Midbrain (tissue), 1 donor: ENCODE results near the gene DIP2C.

Experiments used
- DNase-seq: peaks from one replicate; lab custom pipeline; 2025; lab: John Stamatoyannopoulos, UW

DIP2C gene

DNA sequence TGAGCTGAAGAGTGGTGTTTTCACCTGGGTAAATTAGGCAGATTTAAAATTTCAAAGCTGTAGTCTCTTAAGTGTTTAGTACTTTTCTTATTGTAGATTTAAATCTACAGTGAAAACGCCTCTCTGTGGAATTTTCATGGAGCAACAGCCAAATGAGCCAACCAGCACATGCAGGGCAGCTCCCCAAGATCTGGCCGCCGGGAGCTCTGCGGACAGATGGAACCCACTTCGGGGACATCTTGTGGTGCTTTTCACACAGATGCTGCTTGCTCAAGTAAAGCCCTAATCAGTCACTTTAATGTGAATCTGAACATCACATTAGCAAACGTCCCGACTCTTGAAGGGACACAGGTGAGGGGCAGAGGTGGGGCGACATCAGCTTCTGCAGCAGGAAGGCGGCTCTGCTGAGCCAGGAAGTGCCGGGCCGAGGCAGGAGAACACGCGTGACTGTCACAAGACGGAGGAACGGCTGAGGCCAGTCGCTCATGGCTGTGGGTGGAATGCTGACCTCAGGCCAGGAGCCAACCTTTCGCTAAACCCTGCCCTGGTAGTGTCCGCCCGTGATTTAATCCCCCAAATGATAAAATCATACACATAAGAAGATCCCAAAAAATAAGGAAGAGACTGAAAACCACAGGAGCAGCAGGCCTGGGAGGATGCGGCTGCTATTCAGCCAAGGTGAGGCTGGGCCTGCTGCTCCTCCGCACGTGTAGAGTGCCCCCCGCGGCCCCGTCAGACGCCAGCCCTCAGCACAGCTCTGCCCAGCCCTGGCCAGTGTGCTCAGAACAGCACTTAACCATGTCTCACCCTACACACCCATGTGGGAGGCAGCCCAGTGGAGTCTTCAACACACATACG is 297.4 kb downstream of the DIP2C start:
- no peak for DNase-seq

DNA sequence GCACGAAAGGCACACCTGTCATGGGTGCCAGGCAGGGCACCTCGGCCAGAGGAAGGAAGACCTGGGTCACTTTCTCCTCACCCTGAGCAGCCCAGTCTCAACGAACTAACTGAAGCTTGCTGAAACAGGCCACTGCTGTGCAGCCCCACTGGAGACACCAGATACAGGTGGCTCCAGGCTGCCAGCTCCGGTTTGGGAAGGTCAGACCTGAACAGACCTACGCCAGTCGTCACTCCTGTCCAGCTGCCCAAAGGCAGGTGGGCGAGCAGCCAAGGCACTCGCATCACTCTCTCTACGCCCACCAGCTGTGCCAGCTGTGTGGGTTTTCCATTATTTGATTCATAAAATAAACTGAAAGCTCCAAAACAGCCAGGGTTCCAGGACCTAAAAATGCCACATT is 298.2 kb downstream of the DIP2C start:
- DNase-seq: no peak

DNA sequence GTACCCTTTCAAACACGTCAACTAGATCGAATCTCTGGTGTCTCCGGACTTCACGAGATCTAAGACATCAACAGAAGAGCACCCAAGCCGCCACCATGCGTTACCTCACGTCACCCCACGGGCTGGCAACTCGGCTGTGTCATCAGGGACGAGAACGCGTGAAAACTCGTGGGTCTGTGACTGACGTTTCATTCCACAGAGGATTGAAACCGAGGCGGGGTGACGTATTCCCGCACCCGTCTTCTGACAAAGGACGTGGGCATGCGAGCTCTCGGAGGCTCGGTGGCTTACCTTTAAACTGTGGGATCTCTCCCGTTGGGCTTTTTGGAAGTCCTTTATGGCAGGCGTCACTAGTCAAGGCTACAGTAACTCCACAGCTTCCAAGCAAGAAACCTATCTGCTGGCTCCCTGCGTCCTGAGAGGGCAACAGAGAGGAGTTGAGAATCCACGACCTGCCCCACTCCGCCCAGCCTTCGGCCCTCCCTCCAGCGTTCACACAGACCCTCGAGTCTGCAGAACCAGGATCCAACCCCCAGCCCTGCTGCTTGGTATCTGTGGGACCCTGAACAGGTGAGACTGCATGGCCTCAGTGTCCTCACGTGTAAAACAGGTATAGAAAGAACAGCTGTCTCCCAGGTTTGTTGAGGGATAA is 298.9 kb downstream of the DIP2C start:
- no peak for DNase-seq

DNA sequence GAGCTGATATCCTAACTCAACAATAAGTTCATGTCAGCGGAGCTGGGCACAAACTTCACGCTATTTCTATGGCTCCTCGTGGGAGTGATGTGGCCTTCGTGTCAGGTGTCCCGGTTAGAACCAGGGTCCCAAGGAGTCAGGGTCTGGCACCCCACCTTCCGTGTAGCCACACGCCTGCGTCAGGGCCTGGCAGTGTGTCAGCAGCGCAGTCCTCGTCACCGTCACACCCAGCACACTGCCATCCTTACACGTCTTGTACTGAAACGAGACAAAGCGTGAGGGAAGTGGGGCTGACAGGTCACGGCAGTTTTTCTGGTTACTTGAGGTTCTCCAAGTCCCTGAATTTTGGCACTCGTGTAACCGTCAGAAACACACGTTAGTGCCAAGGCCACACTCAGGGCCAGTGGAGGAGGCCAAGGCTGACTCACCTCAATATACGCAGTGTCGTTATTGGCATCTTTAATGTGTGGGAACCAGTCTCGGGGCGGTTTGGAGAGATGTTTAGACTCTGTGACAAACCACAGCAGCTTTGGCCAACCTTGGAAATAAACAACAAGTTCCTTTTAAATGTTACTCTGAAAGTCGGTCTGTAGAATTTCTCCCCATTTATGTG is 299.5 kb downstream of the DIP2C start:
- DNase-seq: no peak

DNA sequence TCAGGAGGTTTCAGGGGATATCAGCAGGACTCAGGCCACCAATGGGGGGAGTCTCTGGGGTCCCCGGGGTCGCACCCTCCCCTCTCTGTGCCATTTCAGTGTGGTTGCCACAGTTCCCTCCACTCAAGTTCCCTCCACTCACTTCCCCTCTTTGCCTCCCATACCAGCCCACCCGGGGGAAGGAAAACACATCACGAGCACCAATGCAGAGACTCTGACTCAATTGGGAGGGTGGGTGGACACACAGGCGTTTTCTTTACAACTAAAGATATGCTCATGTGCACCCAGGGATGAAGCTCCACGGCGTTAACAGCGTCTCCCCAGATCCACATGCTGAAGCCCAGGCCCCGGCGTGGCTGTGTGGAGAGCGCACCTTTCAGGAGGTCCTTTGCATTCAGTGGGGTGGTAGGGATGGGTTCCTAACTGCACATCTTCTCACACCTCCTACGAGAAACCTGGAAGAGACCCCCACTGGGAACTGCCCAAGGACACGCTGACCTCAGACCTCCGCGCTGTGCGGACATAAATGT is 300.1 kb downstream of the DIP2C start:
- no peak for DNase-seq

DNA sequence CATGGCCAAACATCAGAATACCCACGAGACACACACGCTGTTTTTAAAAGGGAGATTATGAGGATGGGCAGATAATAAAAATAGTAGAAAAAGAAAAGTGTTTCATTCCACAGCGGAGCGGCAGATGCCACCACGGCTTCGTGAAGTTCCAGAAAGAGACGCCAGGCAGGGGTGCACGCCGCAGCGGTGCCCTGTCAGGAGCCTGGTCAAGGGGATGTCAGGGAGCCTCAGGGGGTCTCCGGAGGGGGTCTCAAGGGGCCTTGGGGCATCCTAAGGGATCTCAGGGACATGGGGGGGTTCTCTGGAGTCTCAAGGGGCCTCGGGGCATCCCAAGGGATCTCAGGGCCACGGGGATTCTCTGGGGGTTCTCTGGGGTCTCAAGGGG is 300.8 kb downstream of the DIP2C start:
- no peak for DNase-seq

DNA sequence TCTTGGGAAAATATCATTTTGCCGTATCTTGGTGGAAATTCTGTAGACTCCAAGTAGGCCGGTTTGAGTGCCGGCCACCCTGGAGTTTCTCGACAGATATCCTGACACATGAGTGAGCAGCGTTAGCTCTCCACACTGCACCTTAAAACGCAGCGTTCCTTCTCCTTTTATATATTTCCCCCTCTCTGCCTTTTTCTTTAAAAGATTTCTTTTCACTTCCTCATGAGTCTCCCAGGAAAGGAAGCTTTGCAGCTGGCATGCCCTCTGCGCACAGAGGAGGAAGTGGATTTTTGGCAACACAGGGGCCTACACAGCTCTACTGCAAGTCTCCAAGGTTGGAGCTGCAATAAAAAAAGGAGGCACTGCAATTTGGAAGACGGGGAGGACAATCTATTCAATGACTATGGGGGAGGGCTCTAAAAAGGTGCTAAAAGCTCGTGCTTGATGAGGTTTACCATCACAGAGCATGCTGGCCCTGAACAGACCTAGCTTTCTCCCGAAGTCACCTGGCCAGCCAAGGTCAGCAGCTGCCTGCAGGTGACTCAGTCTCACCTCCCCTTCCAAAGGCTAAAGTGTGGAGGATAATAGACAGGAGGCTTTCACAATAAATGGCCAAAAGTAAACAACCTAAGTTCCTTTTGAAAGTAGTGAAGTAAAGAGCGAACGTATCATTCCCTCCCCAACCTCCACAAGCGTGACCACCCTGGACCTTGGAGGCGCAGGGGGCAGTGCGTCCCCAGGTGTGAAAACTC is 301.4 kb downstream of the DIP2C start:
- peak; percentile 37 for DNase-seq

DNA sequence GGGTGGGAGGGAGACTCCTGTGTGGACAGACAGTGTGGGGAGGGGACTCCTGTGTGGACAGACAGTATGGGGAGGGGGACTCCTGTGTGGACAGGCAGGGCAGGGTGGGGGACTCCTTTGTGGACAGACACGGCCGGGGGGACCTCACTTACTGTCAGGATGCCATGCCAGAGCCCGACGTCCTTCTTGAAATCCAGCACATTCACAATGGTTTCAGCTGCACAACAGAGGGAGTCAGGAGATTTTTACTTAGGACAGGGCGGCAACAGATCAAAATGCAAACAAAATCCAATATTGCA is 301.9 kb downstream of the DIP2C start:
- DNase-seq: no peak

DNA sequence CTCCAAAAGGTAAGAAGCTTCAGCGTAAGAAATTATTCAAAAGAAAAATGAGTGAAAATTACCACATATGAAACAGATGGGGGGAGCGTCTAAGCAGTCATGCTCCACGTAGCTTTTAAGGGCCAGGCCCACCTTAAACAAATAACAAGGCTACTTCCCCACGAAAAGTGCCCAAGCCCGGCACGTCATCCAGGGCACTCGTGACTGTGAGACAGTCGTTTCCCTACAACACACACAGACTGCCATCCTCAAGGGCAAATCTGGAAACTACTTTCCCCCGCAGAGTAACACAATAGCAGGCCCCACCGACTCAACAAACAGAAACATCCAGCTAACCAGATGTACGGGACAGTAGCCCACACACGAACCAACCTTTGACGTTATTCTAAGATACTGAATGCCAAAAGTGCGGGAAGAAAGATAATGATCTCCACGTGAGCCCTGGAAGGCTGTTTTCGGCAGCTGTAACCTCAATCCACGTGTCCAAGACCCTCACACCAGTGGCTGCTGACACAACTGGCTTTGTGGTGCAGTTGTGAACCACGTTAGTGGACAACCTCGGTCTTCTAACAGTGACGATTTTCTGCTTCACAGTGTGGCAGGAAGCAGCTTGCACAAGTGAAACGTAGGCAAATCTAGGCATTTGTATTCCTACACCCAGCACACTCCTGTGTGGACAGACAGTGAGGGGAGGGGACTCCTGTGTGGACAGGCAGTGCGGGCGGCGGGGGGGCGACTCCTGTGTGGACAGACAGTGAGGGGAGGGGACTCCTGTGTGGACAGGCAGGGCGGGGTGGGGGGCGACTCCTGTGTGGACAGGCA is 302.5 kb downstream of the DIP2C start:
- DNase-seq: no peak

DNA sequence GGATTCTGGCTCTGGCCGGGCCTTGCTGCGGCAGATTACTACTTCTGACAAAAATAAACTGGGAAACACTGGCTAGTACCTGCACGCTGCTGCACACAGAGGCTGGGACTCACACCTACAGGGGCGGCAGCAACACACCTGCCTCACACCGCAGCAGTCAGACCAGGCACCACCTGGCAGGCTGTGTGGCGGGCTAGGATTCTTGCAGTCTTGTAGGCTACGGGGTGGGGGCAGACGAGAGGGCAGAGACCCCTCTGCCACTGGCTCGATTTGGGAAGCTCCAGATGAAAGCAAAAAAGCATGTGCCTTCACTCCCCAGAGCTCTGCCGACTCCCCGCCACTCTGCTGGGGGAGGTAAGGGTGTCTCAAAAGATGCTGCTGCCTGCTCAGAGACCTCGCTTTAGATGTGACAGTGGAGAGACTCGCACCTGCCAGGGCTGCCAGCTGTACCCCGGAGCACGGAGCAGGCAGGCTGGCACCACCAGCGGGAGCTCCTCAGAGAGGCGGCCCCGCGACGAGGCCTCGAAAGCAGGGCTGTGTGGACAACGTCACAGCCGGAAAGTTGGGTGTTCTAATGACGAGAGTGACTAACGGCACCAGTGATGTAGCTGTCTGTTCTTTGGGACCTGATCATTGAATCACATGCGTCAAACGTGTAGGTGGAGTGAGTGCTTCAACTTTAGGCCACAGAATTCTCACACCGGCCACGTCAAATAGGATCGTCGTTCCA is 303.7 kb downstream of the DIP2C start:
- DNase-seq: no peak

DNA sequence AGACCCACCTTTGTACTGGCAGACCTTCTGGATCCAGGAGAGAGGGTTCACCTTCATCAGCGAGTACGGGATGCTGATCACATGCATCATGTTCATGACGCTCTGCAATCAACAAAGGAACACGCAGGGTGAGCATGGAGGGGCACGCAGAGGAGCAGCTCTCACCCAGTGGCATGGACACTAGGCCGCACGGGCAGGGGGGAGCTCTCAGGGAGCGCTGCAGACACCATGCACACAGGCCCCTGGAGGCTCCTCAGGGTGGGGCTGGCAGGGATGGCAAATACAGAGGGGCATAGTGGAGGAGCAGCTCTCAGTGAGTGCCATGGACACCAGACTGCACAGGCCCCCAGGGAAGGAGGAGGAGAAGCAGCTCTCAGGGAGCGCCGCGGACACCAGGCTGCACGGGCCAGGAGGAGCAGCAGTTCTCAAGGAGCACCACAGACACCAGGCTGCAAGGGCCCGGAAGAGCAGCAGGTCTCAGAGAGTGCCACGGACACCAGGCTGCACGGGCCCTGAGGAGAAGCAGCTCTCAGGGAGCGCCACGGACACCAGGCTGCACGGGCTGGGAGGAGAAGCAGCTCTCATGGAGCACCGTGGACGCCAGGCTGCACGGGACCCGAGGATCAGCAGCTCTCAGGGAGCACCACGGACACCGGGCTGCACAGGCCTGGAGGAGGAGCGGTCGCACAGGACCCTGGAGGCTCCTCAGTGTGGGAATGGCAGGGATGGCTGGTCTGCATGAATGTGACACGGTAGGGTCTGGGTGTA is 304.7 kb downstream of the DIP2C start:
- no peak for DNase-seq

DNA sequence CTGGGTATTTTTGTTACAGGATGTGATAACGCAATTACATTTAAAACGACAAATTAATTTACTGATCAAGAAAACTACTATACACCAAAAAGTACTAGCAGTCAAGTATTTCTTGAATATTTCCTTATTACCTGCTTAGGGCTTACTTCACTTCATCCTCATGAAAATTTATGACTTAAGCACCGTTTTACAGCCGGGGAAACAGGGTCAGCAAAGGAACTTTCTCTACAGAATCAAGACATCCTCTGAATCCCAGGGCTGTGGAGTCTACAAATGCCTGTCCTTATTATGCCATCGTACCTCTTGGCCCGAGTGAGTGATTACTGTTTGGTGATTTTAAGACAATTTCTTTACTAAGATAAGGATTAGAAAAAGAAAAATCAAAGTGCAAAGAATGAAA is 305.9 kb downstream of the DIP2C start:
- no peak for DNase-seq

DNA sequence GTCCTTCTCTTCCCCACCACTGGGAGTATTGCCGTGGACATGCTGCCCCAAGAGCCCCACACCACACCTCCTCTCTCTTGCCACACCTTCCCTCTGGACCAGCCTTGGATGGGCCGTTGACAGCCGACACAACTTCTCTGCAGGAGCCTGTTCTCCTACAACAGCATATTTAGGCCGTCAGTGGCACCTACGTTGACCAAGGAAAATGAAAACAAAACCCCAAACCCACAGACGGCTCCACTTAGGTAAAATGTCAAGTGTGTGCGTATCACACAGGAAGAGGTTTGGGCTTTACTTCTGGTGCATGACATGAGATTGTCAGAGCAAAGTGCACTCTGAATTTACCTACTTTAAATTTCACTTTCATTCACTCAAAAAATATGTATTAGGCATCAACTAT is 307.7 kb downstream of the DIP2C start:
- DNase-seq: no peak

DNA sequence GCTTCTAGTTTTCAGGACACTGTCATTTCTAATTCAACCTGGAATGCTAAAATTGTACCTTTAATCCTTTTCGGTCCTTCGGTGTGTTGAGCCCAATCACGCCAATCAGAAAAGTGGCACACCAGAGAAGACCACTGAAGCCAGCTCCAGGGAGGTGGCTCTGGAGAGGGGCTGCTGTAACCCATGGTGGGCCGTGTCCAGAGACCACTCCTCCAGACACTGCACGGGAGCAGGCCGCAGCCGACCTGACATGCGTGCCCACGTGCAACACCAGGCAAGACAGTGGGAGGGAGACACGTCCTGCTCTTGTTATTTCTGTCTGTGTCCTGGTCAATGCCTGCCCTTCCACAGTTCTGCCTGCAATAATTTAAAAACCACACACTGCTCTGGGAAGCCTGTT is 308.1 kb downstream of the DIP2C start:
- no peak for DNase-seq

DNA sequence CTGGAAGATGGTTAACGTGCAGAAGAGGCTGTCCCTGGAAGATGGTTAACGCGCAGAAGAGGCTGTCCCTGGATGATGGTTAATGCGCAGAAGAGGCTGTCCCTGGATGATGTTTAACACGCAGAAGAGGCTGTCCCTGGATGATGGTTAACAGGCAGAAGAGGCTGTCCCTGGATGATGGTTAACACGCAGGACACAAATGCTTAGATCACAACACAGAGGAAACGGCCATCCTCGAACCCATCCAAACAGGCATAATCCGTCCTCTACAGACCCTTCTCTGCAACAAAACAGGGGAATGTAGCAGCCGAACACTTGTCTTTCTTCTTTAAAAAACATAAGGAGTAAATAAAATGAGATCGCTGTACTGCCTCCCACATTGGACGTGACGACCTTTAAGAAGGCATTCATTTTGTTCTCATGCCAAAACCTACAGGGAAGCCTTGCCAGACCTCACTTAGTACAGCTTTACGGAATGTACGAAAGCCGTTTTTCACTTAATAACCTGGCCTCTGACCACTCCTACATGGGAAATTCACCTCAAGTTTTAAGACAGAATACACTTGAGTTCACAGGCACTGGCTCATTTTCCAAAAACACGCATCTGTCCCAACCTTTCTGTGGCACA is 309.0 kb downstream of the DIP2C start:
- DNase-seq: no peak

DNA sequence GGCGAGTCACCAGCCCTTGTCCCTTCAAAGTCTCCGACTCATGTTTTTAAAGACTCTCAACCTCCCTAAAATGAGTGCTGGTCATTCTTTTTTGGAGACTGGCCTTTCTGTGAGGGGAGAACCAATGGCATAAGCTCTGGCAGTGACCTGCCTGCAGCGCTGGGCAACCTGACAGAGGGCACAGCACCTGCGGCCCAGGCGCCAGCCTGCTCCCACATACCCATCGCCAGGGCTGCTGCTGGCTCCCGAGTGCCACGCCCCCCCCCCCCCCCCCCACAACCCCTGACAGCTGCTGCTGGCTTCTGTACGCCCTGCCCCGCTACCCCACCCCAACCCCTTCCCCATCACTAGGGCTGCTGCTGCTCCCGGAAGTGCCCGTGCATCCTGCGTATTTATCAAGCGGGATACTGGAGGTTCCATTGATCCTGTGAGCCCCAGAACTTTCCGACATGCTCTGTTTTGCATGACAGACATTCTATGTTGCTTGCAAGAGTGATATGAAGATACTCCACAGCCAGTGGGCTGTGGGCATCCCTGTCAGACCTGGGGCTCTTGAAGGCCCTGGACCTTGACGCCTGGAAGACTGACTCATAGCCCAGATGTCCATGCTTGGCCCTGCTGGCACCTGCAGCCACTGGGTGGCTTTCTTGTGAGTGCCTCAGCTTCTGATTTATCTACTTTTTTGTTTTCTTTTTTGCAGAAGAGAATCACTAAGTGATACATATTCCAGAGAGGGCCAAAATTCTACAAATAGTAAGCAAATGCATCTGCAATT is 310.4 kb downstream of the DIP2C start:
- DNase-seq: no peak

DNA sequence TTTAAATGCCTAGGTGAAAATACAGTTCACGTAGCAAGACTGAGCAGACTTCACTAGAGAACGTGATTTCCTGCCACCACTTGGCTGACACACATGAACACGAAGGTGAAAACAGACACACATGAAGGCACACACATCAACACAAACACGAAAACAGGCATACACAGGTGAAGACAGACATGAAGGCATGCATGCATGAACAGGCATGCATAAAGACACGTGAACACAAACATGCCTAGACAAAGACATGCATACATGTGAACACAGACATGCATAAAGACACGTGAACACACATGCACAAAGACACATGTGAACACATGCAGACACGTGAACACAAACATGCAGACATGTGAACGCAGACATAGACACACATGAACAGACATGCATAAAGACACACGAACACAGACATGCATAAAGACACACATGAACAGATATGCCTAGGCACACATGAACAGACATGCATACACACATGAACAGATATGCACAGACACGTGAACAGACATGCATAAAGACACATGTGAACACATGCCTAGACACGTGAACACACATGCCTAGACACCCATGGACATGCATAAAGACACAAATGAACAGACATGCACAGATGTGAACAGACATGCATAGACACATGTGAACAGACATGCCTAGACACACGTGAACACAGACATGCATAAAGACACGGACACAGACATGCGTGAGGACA is 311.1 kb downstream of the DIP2C start:
- DNase-seq: no peak

DNA sequence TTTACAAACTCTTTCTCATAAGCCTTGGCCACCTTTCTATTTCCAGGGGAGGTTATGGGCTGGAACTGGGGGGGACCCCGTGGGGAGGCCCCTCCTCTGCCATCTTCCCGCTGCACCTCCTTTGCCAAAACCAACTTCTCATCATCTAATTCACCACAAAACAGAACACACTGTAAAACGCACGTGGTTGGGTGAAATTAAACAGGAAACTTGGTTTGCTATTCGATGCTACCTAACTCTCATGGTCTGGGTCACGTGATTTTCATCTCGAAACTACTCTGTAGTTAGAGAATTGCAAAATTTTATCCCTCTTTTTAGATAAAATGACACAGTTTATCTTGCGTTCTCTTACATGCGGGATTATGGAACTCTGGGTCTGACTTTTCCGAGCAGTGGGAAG is 312.2 kb downstream of the DIP2C start:
- no peak for DNase-seq
